Fibroblast of skin of left quadriceps (primary cell): Measurements from ENCODE around the gene KCNT1.

Experiments used
- DNase-seq, 2 experiments: peaks; one replicate each; pipeline ENCODE4 v3.0.0-alpha.2; 2013; ENCODE audit warnings: low read depth in 2 of 2

Gene KCNT1

DNA sequence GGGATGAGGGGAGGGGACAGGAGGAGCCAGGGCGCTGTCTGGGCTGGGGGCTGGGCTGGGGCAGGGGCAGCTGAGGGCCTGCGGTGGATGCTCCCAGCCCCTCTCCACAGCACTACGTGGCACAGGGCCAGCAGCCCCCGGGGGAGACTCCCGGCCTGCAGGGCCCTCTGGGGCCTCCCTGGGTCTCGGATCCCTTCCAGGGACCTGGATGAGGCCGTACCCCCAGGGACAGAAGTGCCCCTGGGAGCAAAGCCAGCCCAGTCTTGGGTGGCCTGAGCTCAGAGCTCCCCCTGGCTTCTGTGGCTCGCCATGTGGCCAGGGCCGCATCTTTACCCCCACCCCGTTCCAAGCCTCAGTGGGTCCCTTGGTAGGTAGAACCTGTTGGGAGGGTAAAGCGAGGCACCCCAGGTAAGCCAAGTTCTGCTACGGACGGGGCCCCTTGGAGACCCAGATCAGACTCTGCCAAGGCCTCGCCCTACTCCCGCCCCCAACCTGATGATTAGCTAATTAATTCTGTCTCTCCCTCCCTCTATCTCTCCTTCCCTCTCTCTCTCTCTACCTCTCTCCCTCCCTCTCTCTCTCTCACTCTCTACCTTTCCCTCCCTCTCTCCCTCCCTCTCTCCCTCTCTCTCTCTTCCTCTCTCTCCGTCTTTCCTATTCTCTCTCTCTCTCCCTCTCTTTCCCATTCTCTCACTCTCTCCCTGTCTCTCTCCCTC is 24.3 kb downstream of the KCNT1 start:
- no peak for DNase-seq

- no peak for DNase-seq
Measured at GRCh38 chr9:135727257-135727875, 25.4 kb downstream of the KCNT1 start.

DNA sequence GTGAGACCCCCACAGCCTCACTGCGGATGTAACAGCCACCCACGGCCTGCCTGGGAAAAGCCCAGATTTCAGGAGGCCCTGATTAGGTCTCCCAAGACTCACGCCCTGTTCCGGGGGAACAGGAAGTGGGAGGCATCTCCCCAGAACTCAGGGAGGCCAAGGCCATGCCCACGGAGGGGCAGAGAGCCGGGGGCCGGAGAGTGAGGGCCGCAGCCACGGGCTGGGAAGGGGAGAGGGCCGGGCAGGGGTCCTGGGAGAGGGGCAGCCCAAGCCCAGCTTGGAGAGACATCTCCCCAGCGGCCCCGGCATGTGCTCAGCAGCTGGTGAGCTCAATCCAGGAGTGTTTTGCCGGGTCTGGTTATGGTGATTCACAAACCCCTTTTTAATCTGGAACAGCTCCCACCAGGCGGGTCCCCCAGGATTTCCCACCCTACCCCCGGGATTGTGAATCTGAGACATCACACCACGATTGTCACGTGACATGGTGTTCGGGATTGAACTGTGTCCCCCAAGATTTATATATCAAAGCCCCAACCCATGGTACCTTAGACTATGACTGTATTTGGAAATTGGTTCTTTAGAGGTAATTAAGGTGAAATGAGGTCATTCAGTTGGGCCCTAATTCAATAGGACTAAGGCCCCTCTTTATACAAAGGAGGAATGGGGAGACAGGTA is 26.6 kb downstream of the KCNT1 start:
- DNase-seq = no peak

GRCh38 chr9:135729480-135729879 is 27.5 kb downstream of the KCNT1 start:
- DNase-seq = no peak

DNA sequence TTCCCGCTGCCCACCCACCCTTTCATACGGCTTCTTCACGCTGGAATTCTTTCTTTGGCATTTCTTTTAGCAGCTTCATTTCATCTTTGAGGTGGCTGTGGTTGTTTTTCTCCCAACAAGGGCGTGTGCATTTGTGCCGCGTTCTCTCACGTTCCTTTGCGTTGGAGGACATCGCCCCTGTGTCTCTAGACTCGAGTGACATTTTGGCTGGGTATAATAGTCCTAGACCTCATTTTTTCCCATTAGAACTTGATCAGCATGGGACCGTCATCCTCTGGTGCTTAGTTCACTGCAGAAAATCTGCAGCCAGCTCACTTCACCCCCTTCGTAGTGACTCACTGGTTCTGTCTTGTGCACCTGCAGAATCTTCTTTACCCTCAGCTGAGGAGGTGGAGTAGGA is 29.5 kb downstream of the KCNT1 start:
- DNase-seq = no peak

DNA sequence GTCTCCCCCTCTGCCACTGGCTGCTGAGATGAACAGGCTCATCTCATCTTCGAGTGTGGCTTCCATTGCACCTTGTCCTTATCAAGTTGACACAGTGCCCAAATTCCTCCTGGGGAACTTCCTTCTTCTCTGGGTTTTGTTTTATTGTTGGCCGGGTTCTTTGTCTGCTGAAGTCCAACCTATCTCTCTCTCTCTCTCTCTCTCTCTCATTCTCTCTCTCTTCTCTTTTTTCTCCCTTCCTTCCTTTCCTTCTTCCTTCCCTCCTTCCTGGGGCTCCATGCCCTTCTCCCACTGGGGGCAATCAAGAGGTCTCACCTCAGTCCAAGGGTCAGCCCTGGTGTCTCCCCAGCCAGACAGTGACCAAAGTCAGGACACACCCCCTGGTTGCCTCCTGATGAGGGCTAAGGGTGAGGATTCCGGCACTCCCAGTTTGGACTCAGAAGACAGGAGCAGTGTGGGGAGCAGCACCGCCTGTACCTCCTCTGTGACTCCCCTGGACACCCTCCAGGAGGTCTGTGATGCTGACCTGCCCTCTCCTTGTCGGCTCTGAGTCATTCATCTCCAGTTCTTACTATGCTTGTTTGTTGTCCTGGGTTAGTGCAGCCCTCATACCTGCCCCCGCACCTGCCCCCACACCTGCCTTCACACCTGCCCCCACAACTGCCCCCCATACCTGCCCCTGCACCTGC is 30.7 kb downstream of the KCNT1 start:
- DNase-seq = no peak

- no peak for DNase-seq
Measured at GRCh38 chr9:135734616-135735144, 32.7 kb downstream of the KCNT1 start.

- no peak for DNase-seq
Measured at GRCh38 chr9:135736272-135736978, 34.4 kb downstream of the KCNT1 start.

DNA sequence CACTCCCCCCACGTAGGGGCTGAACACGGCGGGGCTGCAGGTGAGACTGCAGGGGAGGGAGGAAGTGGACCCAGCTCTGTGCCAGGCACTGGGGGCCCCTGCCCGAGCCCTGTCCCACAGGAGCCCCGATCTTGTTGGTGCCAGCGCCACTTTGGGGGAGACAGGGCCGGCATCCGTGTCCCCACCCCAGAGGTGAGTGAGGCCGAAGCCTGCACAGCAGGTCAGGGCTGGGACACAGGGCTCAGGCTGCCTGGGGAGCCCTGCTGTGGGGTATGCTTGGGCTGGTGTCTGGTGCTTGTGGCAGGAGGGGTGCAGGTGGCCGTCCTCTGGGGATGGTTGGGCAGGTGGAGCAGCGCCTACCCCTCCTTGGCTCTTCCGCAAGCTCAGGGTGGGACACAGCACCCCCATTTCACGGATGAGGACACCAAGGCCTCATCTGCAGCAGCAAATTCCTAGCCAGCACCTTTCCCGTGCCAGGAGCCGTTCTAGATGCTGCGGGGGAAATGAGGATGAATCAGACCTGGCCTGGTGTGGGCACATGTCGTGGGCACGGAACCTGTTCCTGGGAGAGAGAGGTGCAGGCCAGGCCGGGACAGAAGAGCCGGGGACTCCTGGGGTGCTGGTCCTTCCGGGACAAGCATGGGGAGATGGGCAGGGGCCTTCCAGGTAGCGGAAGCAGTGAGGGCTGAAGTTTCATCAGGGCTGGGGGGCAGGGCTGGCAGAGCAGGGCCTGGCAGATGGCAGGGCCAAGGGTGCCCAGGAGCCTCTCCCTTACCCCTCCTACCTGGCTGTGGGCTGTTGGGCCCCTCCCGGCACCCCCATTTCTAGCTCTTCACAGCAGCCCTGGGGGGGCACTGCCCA is 35.2 kb downstream of the KCNT1 start:
- no peak for DNase-seq

DNA sequence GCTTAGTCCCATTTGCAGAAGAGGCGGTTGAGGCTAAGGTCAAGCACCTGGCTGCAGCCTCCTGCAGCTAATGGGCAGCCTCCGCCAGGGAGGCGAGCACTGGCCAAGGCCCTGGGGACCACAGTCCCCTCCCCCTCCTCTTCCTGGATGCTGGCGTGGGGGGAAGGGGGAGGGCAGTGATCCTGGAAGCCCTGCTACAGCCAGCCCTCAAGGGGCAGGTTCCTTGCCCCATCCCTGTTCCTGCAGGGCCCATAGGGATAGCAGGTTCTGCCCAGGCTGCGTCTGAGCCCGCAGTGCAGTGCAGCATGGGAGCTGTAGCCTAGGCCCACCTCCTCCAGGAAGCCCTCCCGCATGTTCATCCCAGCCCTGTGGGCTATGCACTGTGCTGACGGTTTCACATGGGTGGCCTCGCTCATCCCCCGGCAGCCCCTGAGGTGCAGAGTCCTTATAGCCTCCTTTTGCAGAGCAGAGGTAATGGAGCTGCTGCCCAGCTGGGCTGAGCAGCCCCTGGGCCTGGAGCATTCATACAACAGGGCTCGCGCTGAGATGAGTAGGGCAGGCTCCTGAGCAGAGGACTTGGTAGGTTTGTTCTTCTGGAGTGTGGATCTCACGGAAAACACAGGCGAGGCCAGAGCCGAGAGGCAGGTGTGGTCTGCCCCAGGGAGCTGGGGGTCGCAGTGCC is 36.0 kb downstream of the KCNT1 start:
- DNase-seq = no peak

- DNase-seq = no peak
Measured at GRCh38 chr9:135739271-135740220, 37.6 kb downstream of the KCNT1 start.

DNA sequence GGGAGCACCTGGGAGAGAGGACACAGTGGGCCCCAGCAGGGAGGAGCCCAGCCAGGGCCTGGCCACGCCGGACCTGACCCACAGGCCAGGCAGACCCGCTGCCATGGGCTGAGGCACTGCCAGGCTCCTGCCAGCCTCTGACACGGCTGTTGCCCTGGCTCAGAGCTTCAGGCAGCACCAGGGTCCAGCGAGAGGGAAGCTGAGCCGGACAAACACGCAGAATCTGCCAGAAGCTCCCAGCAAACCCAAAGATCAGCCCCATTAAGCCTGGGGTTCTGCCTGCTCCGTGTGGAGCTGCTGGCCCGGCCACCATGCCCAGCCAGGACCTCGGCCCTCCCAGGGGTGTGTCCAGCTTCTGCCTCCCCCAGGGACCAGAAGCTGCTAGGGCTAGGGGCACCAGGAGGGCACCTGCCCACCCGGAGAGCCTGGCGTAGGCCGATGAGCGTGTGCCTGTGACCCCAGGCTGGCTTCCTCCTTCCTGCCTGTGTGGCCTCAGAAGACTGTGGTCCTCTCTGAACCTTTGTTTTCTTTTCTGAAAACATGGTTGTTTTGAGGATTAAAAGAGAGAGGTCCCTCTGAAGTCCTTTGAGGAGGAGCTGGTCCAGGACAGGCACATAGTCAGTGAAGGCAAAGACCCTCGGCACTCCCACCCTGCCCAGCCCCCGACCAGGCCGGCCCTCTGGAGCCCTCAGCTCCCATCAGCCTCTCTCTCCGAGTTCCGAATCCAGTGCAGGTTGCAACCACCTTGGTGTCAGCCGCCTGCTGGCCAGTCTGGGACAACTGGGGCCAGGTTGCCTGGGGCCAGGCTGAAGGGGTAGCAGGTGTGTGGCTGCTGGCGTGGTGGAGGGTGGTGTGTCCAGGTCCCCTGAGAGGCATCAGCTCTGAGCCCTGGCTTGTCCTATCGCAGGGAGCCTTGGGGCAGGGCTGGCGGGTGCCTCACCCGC is 39.6 kb downstream of the KCNT1 start:
- DNase-seq = no peak

GRCh38 chr9:135743021-135743420 is 41.0 kb downstream of the KCNT1 start:
- DNase-seq = no peak

DNA sequence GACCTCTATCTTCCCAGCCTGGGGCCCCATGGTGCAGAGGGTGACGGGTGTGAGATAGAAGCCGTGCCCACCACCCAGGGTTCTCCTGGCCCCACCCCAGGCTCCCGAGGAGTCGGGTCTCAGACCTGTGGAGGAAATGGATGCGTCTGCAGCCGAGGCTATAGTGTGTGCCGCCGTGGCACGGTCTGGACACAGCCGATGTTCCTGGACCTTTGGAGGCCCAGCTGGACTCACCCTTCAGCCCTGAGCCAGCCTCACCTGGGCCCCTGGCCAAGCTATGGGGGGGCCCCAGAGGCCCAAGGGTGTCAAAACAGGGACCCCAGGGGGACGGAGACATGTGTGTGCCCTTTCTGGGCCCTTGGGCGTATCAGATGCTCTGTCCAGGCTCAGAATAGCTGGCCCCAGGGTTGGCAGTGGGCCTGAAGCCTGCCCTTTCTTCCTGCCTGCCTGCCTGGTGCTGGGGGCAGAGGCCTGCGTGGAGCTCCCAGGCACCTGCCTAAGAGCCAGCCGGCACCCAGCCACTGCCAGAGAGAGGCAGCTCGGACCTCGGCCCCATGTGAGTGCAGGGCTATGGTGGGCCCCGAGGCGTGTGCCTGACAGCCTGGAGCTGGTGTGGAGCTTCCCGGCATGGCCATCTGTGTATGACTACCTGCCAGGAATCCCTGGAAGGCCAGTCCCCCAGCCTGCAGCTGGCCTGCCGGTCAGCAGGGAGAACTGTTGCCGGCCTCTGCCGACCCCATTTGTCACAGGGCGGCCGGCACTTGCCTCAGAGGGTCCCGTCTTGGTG is 41.8 kb downstream of the KCNT1 start:
- no peak for DNase-seq

GRCh38 chr9:135744333-135745070 is 42.5 kb downstream of the KCNT1 start:
- DNase-seq = no peak

- no peak for DNase-seq
Measured at GRCh38 chr9:135745189-135745588, 43.2 kb downstream of the KCNT1 start.
